Measurements from ENCODE around the gene FAM227A.

DNA sequence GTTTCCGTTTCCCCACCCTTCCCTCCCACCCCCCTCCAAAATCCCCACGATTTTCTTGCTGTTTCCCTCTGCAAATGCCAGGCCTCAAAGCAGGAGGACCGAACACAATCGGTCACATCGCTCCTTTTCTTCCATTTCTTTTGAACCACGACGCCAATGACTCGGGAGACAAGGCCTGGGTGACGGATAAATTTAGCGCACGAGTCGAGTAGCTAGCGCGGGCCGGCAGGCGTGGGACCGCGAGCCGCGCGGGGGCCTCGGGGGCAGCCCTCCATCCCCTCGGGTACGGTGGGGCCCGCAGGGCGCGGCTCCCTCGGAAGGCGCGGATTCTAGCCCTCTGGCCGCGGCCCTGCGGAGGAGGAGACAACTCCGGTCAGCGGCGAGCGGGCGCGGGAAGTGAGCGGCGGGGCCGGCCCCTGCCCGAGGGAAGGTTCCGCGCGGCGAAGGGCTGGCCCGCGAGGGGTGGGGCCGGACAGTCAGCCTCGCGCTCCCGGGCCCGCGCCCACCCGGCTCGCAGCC, 44.1 kb upstream of the FAM227A start:
- TF ChIP-seq, protein P1, sequence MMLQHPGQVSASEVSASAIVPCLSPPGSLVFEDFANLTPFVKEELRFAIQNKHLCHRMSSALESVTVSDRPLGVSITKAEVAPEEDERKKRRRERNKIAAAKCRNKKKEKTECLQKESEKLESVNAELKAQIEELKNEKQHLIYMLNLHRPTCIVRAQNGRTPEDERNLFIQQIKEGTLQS (IDR thresholded peaks at IDR 0.05), result no peak
- TF ChIP-seq, protein P2, sequence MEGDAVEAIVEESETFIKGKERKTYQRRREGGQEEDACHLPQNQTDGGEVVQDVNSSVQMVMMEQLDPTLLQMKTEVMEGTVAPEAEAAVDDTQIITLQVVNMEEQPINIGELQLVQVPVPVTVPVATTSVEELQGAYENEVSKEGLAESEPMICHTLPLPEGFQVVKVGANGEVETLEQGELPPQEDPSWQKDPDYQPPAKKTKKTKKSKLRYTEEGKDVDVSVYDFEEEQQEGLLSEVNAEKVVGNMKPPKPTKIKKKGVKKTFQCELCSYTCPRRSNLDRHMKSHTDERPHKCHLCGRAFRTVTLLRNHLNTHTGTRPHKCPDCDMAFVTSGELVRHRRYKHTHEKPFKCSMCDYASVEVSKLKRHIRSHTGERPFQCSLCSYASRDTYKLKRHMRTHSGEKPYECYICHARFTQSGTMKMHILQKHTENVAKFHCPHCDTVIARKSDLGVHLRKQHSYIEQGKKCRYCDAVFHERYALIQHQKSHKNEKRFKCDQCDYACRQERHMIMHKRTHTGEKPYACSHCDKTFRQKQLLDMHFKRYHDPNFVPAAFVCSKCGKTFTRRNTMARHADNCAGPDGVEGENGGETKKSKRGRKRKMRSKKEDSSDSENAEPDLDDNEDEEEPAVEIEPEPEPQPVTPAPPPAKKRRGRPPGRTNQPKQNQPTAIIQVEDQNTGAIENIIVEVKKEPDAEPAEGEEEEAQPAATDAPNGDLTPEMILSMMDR (IDR thresholded peaks at IDR 0.05; ENCODE audit: low read depth, low read length, missing input control), result no peak
- TF ChIP-seq, protein P3, sequence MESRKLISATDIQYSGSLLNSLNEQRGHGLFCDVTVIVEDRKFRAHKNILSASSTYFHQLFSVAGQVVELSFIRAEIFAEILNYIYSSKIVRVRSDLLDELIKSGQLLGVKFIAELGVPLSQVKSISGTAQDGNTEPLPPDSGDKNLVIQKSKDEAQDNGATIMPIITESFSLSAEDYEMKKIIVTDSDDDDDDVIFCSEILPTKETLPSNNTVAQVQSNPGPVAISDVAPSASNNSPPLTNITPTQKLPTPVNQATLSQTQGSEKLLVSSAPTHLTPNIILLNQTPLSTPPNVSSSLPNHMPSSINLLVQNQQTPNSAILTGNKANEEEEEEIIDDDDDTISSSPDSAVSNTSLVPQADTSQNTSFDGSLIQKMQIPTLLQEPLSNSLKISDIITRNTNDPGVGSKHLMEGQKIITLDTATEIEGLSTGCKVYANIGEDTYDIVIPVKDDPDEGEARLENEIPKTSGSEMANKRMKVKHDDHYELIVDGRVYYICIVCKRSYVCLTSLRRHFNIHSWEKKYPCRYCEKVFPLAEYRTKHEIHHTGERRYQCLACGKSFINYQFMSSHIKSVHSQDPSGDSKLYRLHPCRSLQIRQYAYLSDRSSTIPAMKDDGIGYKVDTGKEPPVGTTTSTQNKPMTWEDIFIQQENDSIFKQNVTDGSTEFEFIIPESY (IDR thresholded peaks at IDR 0.05), result no peak
- TF ChIP-seq EGR1 (IDR thresholded peaks at IDR 0.05; ENCODE audit: low read depth in 2 of 2) (no peak), TAF1 (conservative IDR thresholded peaks at IDR 0.05) (no peak), FOXA2 (IDR thresholded peaks at IDR 0.05) (no peak), GABPA (IDR thresholded peaks at IDR 0.05 in 1 of 2, conservative IDR thresholded peaks at IDR 0.05 in 1 of 2) (no peak), YY1 (IDR thresholded peaks at IDR 0.05) (no peak), NR2F2 (IDR thresholded peaks at IDR 0.05) (no peak)
- TF ChIP-seq, protein P4, sequence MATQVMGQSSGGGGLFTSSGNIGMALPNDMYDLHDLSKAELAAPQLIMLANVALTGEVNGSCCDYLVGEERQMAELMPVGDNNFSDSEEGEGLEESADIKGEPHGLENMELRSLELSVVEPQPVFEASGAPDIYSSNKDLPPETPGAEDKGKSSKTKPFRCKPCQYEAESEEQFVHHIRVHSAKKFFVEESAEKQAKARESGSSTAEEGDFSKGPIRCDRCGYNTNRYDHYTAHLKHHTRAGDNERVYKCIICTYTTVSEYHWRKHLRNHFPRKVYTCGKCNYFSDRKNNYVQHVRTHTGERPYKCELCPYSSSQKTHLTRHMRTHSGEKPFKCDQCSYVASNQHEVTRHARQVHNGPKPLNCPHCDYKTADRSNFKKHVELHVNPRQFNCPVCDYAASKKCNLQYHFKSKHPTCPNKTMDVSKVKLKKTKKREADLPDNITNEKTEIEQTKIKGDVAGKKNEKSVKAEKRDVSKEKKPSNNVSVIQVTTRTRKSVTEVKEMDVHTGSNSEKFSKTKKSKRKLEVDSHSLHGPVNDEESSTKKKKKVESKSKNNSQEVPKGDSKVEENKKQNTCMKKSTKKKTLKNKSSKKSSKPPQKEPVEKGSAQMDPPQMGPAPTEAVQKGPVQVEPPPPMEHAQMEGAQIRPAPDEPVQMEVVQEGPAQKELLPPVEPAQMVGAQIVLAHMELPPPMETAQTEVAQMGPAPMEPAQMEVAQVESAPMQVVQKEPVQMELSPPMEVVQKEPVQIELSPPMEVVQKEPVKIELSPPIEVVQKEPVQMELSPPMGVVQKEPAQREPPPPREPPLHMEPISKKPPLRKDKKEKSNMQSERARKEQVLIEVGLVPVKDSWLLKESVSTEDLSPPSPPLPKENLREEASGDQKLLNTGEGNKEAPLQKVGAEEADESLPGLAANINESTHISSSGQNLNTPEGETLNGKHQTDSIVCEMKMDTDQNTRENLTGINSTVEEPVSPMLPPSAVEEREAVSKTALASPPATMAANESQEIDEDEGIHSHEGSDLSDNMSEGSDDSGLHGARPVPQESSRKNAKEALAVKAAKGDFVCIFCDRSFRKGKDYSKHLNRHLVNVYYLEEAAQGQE (IDR thresholded peaks at IDR 0.05), result no peak
- TF ChIP-seq, protein P5, sequence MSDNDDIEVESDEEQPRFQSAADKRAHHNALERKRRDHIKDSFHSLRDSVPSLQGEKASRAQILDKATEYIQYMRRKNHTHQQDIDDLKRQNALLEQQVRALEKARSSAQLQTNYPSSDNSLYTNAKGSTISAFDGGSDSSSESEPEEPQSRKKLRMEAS (IDR thresholded peaks at IDR 0.05), result no peak

Data from liver (tissue), 3 donors.